HG02884 (cell line): Measurements from ENCODE around the gene UNC13C.

Experiments used
- ATAC-seq: cut with Tn5 transposase; IDR thresholded peaks from one replicate; pipeline ENCODE4 v1.9.1; 2021; ENCODE audit warnings: mild to moderate bottlenecking, moderate library complexity; ENCODE audit not compliant: unreplicated experiment

The UNC13C gene

GRCh38 chr15:54017251-54017650 is 39.0 kb downstream of the UNC13C start:
- ATAC-seq = no peak

GRCh38 chr15:54017959-54018358 is 39.7 kb downstream of the UNC13C start:
- ATAC-seq = no peak

- ATAC-seq = no peak
Observed at GRCh38 chr15:54026258-54026657, 48.0 kb downstream of the UNC13C start.

GRCh38 chr15:54026891-54027290 is 48.6 kb downstream of the UNC13C start:
- no peak for ATAC-seq

- no peak for ATAC-seq
Observed at GRCh38 chr15:54029081-54029480, 50.8 kb downstream of the UNC13C start.

- no peak for ATAC-seq
Observed at GRCh38 chr15:54032066-54032465, 53.8 kb downstream of the UNC13C start.

- no peak for ATAC-seq
Observed at GRCh38 chr15:54033356-54033860, 55.2 kb downstream of the UNC13C start.

- no peak for ATAC-seq
Observed at GRCh38 chr15:54033869-54034458, 55.7 kb downstream of the UNC13C start.

- ATAC-seq = no peak
Observed at GRCh38 chr15:54035616-54036015, 57.4 kb downstream of the UNC13C start.

- ATAC-seq = no peak
Observed at GRCh38 chr15:54045397-54045796, 67.2 kb downstream of the UNC13C start.

- no peak for ATAC-seq
Observed at GRCh38 chr15:54046093-54046492, 67.9 kb downstream of the UNC13C start.

- ATAC-seq = no peak
Observed at GRCh38 chr15:54064365-54064764, 86.1 kb downstream of the UNC13C start.

- no peak for ATAC-seq
Observed at GRCh38 chr15:54066403-54066802, 88.2 kb downstream of the UNC13C start.

GRCh38 chr15:54082836-54083492 is 104.7 kb downstream of the UNC13C start:
- peak; percentile 52 for ATAC-seq

GRCh38 chr15:54083501-54083900 is 105.3 kb downstream of the UNC13C start:
- ATAC-seq = no peak

- no peak for ATAC-seq
Observed at GRCh38 chr15:54083991-54084390, 105.8 kb downstream of the UNC13C start.

- no peak for ATAC-seq
Observed at GRCh38 chr15:54088837-54089236, 110.6 kb downstream of the UNC13C start.

GRCh38 chr15:54089776-54090175 is 111.5 kb downstream of the UNC13C start:
- ATAC-seq = no peak

- ATAC-seq = no peak
Observed at GRCh38 chr15:54091651-54092050, 113.4 kb downstream of the UNC13C start.

- ATAC-seq = no peak
Observed at GRCh38 chr15:54094661-54095060, 116.4 kb downstream of the UNC13C start.

- ATAC-seq = no peak
Observed at GRCh38 chr15:54097019-54097418, 118.8 kb downstream of the UNC13C start.

GRCh38 chr15:54099010-54099409 is 120.8 kb downstream of the UNC13C start:
- no peak for ATAC-seq
